SU-DHL-6 (cell line): ENCODE data around the gene ACBD3.

ENCODE experiments used
- EZH2phosphoT487 ChIP-seq: fragments of 200-600 bp; sonication (generic), shearing (Covaris generic); conservative IDR thresholded peaks from 2 replicates; pipeline ENCODE4 v1.6.1; 2018; ENCODE audit warnings: mild to moderate bottlenecking, antibody characterized with exemption, low read length, moderate library complexity, mixed read lengths
- TF ChIP-seq, protein P1 (sequence below): fragments of 200-600 bp; sonication (generic); IDR thresholded peaks from one replicate; pipeline ENCODE4 v1.5.1; 2017; ENCODE audit warnings: antibody characterized with exemption, mild to moderate bottlenecking, low read length, moderate library complexity; ENCODE audit not compliant: insufficient read depth, poor library complexity, severe bottlenecking

DNA sequence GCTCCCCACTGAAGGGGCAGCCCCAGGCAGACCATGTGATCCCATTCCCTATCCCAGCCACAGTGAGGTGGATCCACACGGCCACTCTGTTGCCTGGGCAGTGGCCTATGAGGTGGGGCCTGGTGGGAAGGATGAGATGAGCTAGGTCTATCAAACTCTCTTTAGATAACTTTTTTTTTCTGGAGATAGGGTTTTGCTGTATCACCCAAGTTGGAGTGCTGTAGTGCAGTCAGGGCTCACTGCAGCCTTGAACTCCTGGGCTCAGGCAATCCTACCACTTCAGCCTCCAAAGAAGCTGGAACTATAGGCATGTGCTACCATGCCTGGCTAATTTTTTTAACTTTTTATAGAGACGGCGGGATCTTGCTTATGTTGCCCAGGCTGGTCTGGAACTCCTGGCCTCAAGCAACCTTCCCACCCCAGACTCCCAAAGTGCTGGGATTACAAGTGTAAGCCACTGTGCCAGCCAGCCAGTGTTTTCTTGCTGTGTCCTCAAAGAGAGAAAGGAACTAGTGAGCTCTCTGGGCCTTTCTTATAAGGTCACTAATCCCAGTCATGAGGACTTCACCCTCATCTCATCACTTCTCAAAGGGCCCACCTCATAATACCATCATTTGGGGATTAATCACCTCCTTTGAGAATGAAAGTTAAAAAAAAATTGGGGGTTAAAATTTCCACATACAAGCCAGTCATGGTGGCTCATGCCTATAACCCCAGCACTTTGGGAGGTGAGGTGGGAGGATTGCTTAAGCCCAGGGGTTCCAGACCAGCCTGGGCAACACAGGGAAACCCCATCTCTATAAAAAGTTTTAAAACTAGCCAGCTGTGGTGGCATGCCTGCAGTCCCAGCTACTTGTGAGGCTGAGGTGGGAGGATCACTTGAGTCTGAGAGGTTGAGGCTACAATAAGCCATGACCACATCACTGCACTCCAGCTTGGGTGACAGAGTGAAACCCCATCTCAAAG lies 87.4 kb downstream of the ACBD3 start:
- TF ChIP-seq, protein P1, sequence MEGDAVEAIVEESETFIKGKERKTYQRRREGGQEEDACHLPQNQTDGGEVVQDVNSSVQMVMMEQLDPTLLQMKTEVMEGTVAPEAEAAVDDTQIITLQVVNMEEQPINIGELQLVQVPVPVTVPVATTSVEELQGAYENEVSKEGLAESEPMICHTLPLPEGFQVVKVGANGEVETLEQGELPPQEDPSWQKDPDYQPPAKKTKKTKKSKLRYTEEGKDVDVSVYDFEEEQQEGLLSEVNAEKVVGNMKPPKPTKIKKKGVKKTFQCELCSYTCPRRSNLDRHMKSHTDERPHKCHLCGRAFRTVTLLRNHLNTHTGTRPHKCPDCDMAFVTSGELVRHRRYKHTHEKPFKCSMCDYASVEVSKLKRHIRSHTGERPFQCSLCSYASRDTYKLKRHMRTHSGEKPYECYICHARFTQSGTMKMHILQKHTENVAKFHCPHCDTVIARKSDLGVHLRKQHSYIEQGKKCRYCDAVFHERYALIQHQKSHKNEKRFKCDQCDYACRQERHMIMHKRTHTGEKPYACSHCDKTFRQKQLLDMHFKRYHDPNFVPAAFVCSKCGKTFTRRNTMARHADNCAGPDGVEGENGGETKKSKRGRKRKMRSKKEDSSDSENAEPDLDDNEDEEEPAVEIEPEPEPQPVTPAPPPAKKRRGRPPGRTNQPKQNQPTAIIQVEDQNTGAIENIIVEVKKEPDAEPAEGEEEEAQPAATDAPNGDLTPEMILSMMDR: no peak
- TF ChIP-seq EZH2phosphoT487: no peak
